HepG2 (cell line): ENCODE measurements around the gene SNX30. TPM values are rescaled to one million over a fixed set of nuclear protein-coding genes. Genes with fewer than 3 reads are reported as not detected.

Experiments used
- ATAC-seq: fragments of 200-7000 bp; cut with Tn5 transposase; 3 replicates; pipeline ENCODE4 v1.9.1; 2020; ENCODE audit warnings: mild to moderate bottlenecking, moderate library complexity
- BruUV-seq: library from RNA; stranded (reverse); fragments of 400-500 nt; replicated peaks from 2 replicates; lab custom pipeline; 2021; lab: Mats Ljungman, UMichigan
- CTCF ChIA-PET: fragments of 300-600 bp; formaldehyde crosslinking; extraction: SDS; loops from one replicate; lab custom pipeline; 2021; ENCODE audit warnings: low total read pairs, inconsistent platforms, low intra/inter-chr PET ratio; lab: Yijun Ruan, JAX
- POLR2A ChIA-PET: fragments of 350-600 bp; sonication (Branson Sonifier 250); formaldehyde crosslinking; loops from one replicate; lab custom pipeline; 2020; ENCODE audit warnings: antibody characterized with exemption, inconsistent platforms; lab: Yijun Ruan, JAX
- DNase-seq: peaks from one replicate; pipeline ENCODE4 v3.0.0-alpha.2; 2015; ENCODE audit warnings: low spot score
- FAIRE-seq: peaks from 3 replicates; lab custom pipeline; 2011; peaks lifted over from hg19 to GRCh38; lab: Jason Lieb, UNC
- H2AFZ ChIP-seq: one replicate; pipeline ENCODE4 v1.6.1; 2011; ENCODE audit warnings: low read length, inconsistent platforms
- H3K27ac ChIP-seq: fragments of 300-600 bp; 3 replicates; pipeline ENCODE4 v1.8.0; 2011; ENCODE audit warnings: mixed run types, mild to moderate bottlenecking, mixed read lengths, low read length, inconsistent platforms; ENCODE audit not compliant: insufficient read depth; ENCODE audit errors: extremely low read length
- H3K27me3 ChIP-seq, 2 experiments: fragments of 200-600 bp in 1 of 2; 2 replicates in 1 of 2; 3 replicates in 1 of 2; pipeline versions ENCODE4 v1.6.0 to v1.8.0; 2011; ENCODE audit warnings: low read length in 2 of 2, mild to moderate bottlenecking in 2 of 2, moderate library complexity in 2 of 2, inconsistent platforms in 1 of 2; ENCODE audit not compliant: insufficient read depth in 2 of 2, control insufficient read depth in 1 of 2
- H3K36me3 ChIP-seq, 2 experiments: fragments of 200-600 bp in 1 of 2; replicated peaks in 1 of 2; 2 replicates in 1 of 2; 3 replicates in 1 of 2; pipeline versions ENCODE4 v1.5.1 to v1.8.0; 2011; ENCODE audit warnings: low read length in 2 of 2, inconsistent platforms in 1 of 2; ENCODE audit not compliant: insufficient read depth in 2 of 2, control insufficient read depth in 1 of 2
- H3K4me1 ChIP-seq: 2 replicates; pipeline ENCODE4 v1.5.1; 2012; ENCODE audit warnings: low read length, inconsistent platforms; ENCODE audit not compliant: insufficient read depth
- H3K4me2 ChIP-seq: 2 replicates; pipeline ENCODE4 v1.6.0; 2011; ENCODE audit warnings: low read depth, low read length, inconsistent platforms
- H3K4me3 ChIP-seq, 3 experiments: fragments of 200-600 bp in 1 of 3; sonication (generic), shearing (Covaris generic) in 1 of 3; replicated peaks in 1 of 3; 2 replicates each; pipeline ENCODE4 v1.5.1; 2011 to 2016; ENCODE audit warnings: low read length in 3 of 3, inconsistent platforms in 2 of 3, low read depth in 2 of 3, mild to moderate bottlenecking in 2 of 3, control low read depth in 1 of 3, mixed read lengths in 1 of 3; ENCODE audit not compliant: insufficient read depth in 1 of 3
- H3K79me2 ChIP-seq: one replicate; pipeline ENCODE4 v1.6.1; 2011; ENCODE audit warnings: low read length, inconsistent platforms; ENCODE audit not compliant: insufficient read depth
- H3K9ac ChIP-seq: 2 replicates; pipeline ENCODE4 v1.6.0; 2011; ENCODE audit warnings: mild to moderate bottlenecking, low read depth, low read length, inconsistent platforms; ENCODE audit not compliant: insufficient read depth
- H3K9me3 ChIP-seq: 2 replicates; pipeline ENCODE4 v1.5.1; 2012; ENCODE audit warnings: mild to moderate bottlenecking, low read length
- H4K20me1 ChIP-seq: 2 replicates; pipeline ENCODE4 v1.6.0; 2011; ENCODE audit warnings: inconsistent platforms, mild to moderate bottlenecking, low read length, moderate library complexity; ENCODE audit not compliant: insufficient read depth
- MXD1 ChIP-seq: sonication (generic); formaldehyde crosslinking; IDR thresholded peaks from 2 replicates; pipeline ENCODE4 v1.4.0; 2020; ENCODE audit warnings: mild to moderate bottlenecking, missing genetic modification reagents
- RAD51 ChIP-seq: fragments of 450-650 bp; IDR thresholded peaks from 2 replicates; pipeline ENCODE4 v1.6.1; 2016; ENCODE audit warnings: borderline replicate concordance
- WGBS: methylation state at CpG from one replicate; pipeline ENCODE4 v1.1.6; 2017; ENCODE audit warnings: low lambda C conversion rate; 5-methylcytosine and 5-hydroxymethylcytosine counted together
- in situ Hi-C: cut with HindIII; loops from 2 replicates; pipeline ENCODE4 v1.10.0; 2017; ENCODE audit warnings: low pct_unique_long_range_greater_than_20kb; ENCODE audit not compliant: extremely low pct_ligation_motif_present
- intact Hi-C: fragments of 100-400 bp; cut with micrococcal nuclease; formaldehyde crosslinking; loops from one replicate; pipeline ENCODE4 v1.10.0; 2022; ENCODE audit not compliant: unreplicated experiment
- polyA plus RNA-seq, 8 experiments: library from polyadenylated mRNA; depleted of rRNA in 3 of 8; stranded (reverse) in 7 of 8; unstranded in 1 of 8; fragments of >200 nt; fragmentation: Illumina TruSeq in 4 of 8; extraction: Trizol in 4 of 8; gene quantifications; 2 replicates each; pipeline versions ENCODE4 v1.2.1 to v1.2.3, GENCODE V29; 2011 to 2016; ENCODE audit warnings: low read depth in 4 of 8, missing spikeins in 1 of 8, mixed read lengths in 1 of 8; ENCODE audit not compliant: insufficient read depth in 1 of 8
- total RNA-seq, 5 experiments: library from RNA; depleted of rRNA; stranded (reverse); fragments of >200 nt; fragmentation: Illumina TruSeq; extraction: Trizol; gene quantifications; 2 replicates each; pipeline ENCODE4 v1.2.3, GENCODE V29; 2016; ENCODE audit warnings: low read depth in 1 of 5
- TF ChIP-seq, protein P1 (sequence below): IDR thresholded peaks from 2 replicates; pipeline ENCODE4 v1.6.1; 2016
- TF ChIP-seq, protein P2 (sequence below), 2 experiments: sonication (generic) in 1 of 2; formaldehyde crosslinking in 1 of 2; IDR thresholded peaks; 2 replicates each; pipeline versions ENCODE4 v1.5.1 to v1.6.1; 2011 to 2020; ENCODE audit warnings: borderline replicate concordance in 1 of 2, low read depth in 1 of 2, low read length in 1 of 2, mild to moderate bottlenecking in 1 of 2, missing genetic modification reagents in 1 of 2, moderate library complexity in 1 of 2

The SNX30 gene
- total and polyA plus RNA-seq, 2 of the 13 experiments (the other 11 are each of a cell fraction or from before 2014, with no cell fraction given) = 4.4 to 12.4 TPM

GRCh38 chr9:112900901-112901300 is 150.3 kb downstream of the SNX30 start:
- WGBS = 0% methylated on average over 1 of the region's 1 CpG
- Histone ChIP-seq H3K9ac (no peak overlapping the region), H3K4me3 (no peak overlapping the region), H3K36me3 (no peaks in the 10 kb centered on the region), H3K27ac (no peak overlapping the region), H3K4me2 (no peak overlapping the region), H3K79me2 (no peaks in the 10 kb centered on the region), H4K20me1 (no peaks in the 10 kb centered on the region), H3K9me3 (no peaks in the 10 kb centered on the region), H3K27me3 (no peaks in the 10 kb centered on the region; a peak in 1 of 5 replicates), H3K4me1 (peaks cover 38% of the 10 kb centered on the region), H2AFZ (no peak overlapping the region)
- intact Hi-C loops = no loop called here
- DNase-seq = no peak
- FAIRE-seq = no peak
- in situ Hi-C loops = no loop called here
- no TSS peak for BruUV-seq
- TF ChIP-seq MXD1 (CRISPR knock-in tag) = no peak
- TF ChIP-seq, protein P1, sequence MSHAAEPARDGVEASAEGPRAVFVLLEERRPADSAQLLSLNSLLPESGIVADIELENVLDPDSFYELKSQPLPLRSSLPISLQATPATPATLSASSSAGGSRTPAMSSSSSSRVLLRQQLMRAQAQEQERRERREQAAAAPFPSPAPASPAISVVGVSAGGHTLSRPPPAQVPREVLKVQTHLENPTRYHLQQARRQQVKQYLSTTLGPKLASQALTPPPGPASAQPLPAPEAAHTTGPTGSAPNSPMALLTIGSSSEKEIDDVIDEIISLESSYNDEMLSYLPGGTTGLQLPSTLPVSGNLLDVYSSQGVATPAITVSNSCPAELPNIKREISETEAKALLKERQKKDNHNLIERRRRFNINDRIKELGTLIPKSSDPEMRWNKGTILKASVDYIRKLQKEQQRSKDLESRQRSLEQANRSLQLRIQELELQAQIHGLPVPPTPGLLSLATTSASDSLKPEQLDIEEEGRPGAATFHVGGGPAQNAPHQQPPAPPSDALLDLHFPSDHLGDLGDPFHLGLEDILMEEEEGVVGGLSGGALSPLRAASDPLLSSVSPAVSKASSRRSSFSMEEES (CRISPR knock-in tag) = no peak
- TF ChIP-seq RAD51 = peak; percentile 79; the same call in 1 of the 2 replicates
- TF ChIP-seq, protein P2, sequence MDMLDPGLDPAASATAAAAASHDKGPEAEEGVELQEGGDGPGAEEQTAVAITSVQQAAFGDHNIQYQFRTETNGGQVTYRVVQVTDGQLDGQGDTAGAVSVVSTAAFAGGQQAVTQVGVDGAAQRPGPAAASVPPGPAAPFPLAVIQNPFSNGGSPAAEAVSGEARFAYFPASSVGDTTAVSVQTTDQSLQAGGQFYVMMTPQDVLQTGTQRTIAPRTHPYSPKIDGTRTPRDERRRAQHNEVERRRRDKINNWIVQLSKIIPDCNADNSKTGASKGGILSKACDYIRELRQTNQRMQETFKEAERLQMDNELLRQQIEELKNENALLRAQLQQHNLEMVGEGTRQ (IDR thresholded peaks at IDR 0.05; ENCODE audit: low read depth, low read length) = peak; percentile 44
- TF ChIP-seq, protein P2 (CRISPR knock-in tag; IDR thresholded peaks at IDR 0.05; ENCODE audit: borderline replicate concordance) = no peak
- ChIA-PET CTCF (interaction anchor here (0.9 kb wide), 1 partner anchor 211 kb away, joined by 3 read pairs; no protein-coding TSS in a partner anchor), POLR2A (no interaction called here)
- no peak for ATAC-seq
